ENCODE results near the gene ANKLE1.

ANKLE1 gene

DNA sequence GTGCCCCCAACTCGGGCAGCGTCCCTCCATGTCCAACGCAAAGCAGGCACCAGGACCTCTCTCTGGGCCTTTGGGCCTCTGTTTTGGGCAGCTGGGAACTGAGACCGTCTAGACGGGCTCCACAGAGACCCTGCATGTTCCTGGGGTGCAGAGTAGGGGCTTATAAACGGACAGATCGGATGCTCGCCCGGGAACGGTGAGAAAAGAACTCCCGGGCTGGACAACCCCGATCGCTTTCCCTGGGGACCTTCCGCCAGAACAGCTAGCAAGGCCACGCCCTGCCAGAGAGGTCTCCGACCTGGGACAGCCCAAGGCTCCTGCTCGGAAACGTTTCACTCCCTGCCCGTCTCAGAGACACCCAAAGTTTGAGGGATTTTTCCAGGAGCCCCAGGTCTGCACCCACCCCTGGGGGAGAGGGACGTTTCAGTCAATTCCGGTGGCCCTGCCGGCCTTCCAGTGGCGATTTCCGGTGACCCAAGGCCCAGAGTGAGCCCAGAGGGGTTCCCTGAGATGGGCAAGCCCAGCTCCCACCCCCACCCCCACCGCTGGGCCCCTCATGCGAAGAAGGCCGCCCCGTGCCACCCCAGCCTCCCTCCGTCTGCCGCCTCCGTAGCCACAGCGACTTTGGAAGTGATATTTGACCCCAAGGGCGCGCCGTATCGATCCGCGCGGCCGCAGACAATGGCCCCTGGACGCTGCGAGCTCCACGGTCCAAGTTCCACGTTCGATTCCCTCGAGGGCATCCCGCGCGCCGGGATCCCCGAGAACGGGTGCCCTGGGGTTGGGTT, 37.7 kb upstream of the ANKLE1 start:
- no peaks in the 10 kb centered on the region for H3K9me3 ChIP-seq (ENCODE audit: control insufficient read depth, insufficient read depth, low read depth, low read length)
- peaks cover 8% of the 10 kb centered on the region for H3K4me1 ChIP-seq (ENCODE audit: control insufficient read depth, insufficient read depth, low read length)
- H3K27ac ChIP-seq (ENCODE audit: extremely low read depth, low read depth, low read length), result peak overlapping the region; percentile 82; the same call in 1 of the 2 replicates
- CTCF ChIA-PET, result no interaction called here
- peaks cover 0 to 16% of the 10 kb centered on the region in 2 experiments; a peak in 2 of 3 replicates for H3K36me3 ChIP-seq (ENCODE audit: control insufficient read depth in 2 of 2, insufficient read depth in 1 of 2, low read length in 2 of 2)
- peak overlapping the region; percentile 76 for H3K4me3 ChIP-seq (ENCODE audit: low read depth, low read length)
- POLR2A ChIA-PET, result interaction anchor here (1.0 to 6.8 kb wide), 5 partner anchors 9 to 39 kb away, joined by 3 to 29 read pairs (median 5); partner anchors contain the start of genes BABAM1, OCEL1 and USE1
- TF ChIP-seq, protein P1, sequence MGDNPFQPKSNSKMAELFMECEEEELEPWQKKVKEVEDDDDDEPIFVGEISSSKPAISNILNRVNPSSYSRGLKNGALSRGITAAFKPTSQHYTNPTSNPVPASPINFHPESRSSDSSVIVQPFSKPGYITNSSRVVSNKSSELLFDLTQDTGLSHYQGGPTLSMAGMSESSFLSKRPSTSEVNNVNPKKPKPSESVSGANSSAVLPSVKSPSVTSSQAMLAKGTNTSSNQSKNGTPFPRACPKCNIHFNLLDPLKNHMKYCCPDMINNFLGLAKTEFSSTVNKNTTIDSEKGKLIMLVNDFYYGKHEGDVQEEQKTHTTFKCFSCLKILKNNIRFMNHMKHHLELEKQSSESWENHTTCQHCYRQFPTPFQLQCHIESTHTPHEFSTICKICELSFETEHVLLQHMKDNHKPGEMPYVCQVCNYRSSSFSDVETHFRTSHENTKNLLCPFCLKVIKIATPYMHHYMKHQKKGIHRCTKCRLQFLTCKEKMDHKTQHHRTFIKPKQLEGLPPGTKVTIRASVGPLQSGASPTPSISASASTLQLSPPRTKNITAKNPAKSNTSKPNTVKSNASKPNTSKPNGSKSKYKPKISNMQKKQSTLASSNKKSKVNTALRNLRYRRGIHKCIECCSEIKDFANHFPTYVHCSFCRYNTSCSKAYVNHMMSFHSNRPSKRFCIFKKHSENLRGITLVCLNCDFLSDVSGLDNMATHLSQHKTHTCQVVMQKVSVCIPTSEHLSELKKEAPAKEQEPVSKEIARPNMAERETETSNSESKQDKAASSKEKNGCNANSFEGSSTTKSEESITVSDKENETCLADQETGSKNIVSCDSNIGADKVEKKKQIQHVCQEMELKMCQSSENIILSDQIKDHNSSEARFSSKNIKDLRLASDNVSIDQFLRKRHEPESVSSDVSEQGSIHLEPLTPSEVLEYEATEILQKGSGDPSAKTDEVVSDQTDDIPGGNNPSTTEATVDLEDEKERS (tag by site-specific recombination; IDR thresholded peaks at IDR 0.05), result no peak
- TF ChIP-seq, protein P2, sequence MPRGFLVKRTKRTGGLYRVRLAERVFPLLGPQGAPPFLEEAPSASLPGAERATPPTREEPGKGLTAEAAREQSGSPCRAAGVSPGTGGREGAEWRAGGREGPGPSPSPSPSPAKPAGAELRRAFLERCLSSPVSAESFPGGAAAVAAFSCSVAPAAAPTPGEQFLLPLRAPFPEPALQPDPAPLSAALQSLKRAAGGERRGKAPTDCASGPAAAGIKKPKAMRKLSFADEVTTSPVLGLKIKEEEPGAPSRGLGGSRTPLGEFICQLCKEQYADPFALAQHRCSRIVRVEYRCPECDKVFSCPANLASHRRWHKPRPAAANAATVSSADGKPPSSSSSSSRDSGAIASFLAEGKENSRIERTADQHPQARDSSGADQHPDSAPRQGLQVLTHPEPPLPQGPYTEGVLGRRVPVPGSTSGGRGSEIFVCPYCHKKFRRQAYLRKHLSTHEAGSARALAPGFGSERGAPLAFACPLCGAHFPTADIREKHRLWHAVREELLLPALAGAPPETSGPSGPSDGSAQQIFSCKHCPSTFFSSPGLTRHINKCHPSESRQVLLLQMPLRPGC (tag by site-specific recombination; IDR thresholded peaks at IDR 0.05), result 0 out of 2 replicates have a peak, but pooled peaks have one; percentile 18
- TF ChIP-seq ZFHX2 (tag by site-specific recombination; conservative IDR thresholded peaks at IDR 0.05) (peak; percentile 43; the same call in 1 of the 2 replicates), KLF10 (tag by site-specific recombination; IDR thresholded peaks at IDR 0.05) (no peak), SP7 (tag by site-specific recombination; IDR thresholded peaks at IDR 0.05) (no peak), ZBTB8A (tag by site-specific recombination; IDR thresholded peaks at IDR 0.05) (no peak), ZNF335 (tag by site-specific recombination; conservative IDR thresholded peaks at IDR 0.05) (peak; percentile 68; the same call in 1 of the 2 replicates), ZNF76 (tag by site-specific recombination; IDR thresholded peaks at IDR 0.05; ENCODE audit: borderline replicate concordance, low read depth) (no peak), SP2 (tag by site-specific recombination; IDR thresholded peaks at IDR 0.05) (peak; percentile 33), GLIS2 (tag by site-specific recombination; IDR thresholded peaks at IDR 0.05) (peak; percentile 18; the same call in 1 of the 2 replicates), ZNF221 (tag by site-specific recombination; IDR thresholded peaks at IDR 0.05; ENCODE audit: borderline replicate concordance) (no peak)
- TF ChIP-seq, protein P3, sequence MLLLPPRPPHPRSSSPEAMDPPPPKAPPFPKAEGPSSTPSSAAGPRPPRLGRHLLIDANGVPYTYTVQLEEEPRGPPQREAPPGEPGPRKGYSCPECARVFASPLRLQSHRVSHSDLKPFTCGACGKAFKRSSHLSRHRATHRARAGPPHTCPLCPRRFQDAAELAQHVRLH (tag by site-specific recombination; IDR thresholded peaks at IDR 0.05), result no peak
- TF ChIP-seq, protein P4, sequence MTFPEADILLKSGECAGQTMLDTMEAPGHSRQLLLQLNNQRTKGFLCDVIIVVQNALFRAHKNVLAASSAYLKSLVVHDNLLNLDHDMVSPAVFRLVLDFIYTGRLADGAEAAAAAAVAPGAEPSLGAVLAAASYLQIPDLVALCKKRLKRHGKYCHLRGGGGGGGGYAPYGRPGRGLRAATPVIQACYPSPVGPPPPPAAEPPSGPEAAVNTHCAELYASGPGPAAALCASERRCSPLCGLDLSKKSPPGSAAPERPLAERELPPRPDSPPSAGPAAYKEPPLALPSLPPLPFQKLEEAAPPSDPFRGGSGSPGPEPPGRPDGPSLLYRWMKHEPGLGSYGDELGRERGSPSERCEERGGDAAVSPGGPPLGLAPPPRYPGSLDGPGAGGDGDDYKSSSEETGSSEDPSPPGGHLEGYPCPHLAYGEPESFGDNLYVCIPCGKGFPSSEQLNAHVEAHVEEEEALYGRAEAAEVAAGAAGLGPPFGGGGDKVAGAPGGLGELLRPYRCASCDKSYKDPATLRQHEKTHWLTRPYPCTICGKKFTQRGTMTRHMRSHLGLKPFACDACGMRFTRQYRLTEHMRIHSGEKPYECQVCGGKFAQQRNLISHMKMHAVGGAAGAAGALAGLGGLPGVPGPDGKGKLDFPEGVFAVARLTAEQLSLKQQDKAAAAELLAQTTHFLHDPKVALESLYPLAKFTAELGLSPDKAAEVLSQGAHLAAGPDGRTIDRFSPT (tag by site-specific recombination; IDR thresholded peaks at IDR 0.05), result 0 out of 2 replicates have a peak, but pooled peaks have one; percentile 42
- TF ChIP-seq, protein P5, sequence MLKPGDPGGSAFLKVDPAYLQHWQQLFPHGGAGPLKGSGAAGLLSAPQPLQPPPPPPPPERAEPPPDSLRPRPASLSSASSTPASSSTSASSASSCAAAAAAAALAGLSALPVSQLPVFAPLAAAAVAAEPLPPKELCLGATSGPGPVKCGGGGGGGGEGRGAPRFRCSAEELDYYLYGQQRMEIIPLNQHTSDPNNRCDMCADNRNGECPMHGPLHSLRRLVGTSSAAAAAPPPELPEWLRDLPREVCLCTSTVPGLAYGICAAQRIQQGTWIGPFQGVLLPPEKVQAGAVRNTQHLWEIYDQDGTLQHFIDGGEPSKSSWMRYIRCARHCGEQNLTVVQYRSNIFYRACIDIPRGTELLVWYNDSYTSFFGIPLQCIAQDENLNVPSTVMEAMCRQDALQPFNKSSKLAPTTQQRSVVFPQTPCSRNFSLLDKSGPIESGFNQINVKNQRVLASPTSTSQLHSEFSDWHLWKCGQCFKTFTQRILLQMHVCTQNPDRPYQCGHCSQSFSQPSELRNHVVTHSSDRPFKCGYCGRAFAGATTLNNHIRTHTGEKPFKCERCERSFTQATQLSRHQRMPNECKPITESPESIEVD (tag by site-specific recombination; IDR thresholded peaks at IDR 0.05), result no peak
- TF ChIP-seq, protein P6, sequence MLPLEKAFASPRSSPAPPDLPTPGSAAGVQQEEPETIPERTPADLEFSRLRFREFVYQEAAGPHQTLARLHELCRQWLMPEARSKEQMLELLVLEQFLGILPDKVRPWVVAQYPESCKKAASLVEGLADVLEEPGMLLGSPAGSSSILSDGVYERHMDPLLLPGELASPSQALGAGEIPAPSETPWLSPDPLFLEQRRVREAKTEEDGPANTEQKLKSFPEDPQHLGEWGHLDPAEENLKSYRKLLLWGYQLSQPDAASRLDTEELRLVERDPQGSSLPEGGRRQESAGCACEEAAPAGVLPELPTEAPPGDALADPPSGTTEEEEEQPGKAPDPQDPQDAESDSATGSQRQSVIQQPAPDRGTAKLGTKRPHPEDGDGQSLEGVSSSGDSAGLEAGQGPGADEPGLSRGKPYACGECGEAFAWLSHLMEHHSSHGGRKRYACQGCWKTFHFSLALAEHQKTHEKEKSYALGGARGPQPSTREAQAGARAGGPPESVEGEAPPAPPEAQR (tag by site-specific recombination; IDR thresholded peaks at IDR 0.05), result no peak
- TF ChIP-seq, protein P7, sequence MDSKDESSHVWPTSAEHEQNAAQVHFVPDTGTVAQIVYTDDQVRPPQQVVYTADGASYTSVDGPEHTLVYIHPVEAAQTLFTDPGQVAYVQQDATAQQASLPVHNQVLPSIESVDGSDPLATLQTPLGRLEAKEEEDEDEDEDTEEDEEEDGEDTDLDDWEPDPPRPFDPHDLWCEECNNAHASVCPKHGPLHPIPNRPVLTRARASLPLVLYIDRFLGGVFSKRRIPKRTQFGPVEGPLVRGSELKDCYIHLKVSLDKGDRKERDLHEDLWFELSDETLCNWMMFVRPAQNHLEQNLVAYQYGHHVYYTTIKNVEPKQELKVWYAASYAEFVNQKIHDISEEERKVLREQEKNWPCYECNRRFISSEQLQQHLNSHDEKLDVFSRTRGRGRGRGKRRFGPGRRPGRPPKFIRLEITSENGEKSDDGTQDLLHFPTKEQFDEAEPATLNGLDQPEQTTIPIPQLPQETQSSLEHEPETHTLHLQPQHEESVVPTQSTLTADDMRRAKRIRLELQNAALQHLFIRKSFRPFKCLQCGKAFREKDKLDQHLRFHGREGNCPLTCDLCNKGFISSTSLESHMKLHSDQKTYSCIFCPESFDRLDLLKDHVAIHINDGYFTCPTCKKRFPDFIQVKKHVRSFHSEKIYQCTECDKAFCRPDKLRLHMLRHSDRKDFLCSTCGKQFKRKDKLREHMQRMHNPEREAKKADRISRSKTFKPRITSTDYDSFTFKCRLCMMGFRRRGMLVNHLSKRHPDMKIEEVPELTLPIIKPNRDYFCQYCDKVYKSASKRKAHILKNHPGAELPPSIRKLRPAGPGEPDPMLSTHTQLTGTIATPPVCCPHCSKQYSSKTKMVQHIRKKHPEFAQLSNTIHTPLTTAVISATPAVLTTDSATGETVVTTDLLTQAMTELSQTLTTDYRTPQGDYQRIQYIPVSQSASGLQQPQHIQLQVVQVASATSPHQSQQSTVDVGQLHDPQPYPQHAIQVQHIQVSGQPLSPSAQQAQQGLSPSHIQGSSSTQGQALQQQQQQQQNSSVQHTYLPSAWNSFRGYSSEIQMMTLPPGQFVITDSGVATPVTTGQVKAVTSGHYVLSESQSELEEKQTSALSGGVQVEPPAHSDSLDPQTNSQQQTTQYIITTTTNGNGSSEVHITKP (tag by site-specific recombination; IDR thresholded peaks at IDR 0.05), result peak; percentile 65
- TF ChIP-seq, protein P8, sequence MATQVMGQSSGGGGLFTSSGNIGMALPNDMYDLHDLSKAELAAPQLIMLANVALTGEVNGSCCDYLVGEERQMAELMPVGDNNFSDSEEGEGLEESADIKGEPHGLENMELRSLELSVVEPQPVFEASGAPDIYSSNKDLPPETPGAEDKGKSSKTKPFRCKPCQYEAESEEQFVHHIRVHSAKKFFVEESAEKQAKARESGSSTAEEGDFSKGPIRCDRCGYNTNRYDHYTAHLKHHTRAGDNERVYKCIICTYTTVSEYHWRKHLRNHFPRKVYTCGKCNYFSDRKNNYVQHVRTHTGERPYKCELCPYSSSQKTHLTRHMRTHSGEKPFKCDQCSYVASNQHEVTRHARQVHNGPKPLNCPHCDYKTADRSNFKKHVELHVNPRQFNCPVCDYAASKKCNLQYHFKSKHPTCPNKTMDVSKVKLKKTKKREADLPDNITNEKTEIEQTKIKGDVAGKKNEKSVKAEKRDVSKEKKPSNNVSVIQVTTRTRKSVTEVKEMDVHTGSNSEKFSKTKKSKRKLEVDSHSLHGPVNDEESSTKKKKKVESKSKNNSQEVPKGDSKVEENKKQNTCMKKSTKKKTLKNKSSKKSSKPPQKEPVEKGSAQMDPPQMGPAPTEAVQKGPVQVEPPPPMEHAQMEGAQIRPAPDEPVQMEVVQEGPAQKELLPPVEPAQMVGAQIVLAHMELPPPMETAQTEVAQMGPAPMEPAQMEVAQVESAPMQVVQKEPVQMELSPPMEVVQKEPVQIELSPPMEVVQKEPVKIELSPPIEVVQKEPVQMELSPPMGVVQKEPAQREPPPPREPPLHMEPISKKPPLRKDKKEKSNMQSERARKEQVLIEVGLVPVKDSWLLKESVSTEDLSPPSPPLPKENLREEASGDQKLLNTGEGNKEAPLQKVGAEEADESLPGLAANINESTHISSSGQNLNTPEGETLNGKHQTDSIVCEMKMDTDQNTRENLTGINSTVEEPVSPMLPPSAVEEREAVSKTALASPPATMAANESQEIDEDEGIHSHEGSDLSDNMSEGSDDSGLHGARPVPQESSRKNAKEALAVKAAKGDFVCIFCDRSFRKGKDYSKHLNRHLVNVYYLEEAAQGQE (tag by site-specific recombination; IDR thresholded peaks at IDR 0.05), result 0 out of 2 replicates have a peak, but pooled peaks have one; percentile 10

Measured in HEK293 (cell line).